CD4-positive, CD25-positive, alpha-beta regulatory T cell (primary cell): ENCODE data around the gene SUSD4. TPM values are rescaled to one million over a fixed set of nuclear protein-coding genes. Genes with fewer than 3 reads are reported as not detected.

Experiments used
- ATAC-seq, 2 donors: fragments of 150-1000 bp; cut with Tn5 transposase; one replicate each; pipeline ENCODE4 v1.10.0; 2021; ENCODE audit warnings: low read depth in 2 of 2, moderate number of reproducible peaks in 2 of 2, moderate library complexity in 1 of 2
- DNase-seq, 3 donors: peaks; one replicate each; pipeline versions ENCODE4 v3.0.0 to v3.0.0-alpha.2; 2012 to 2022; ENCODE audit warnings: mixed read lengths in 1 of 3
- H3K27ac ChIP-seq: one replicate; pipeline ENCODE4 v1.7.0; 2013; ENCODE audit warnings: mild to moderate bottlenecking, low read length; ENCODE audit not compliant: insufficient read depth, poor library complexity, severe bottlenecking
- H3K27me3 ChIP-seq: one replicate; pipeline ENCODE4 v1.7.0; 2013; ENCODE audit warnings: low read length; ENCODE audit not compliant: control insufficient read depth, insufficient read depth
- H3K36me3 ChIP-seq: one replicate; pipeline ENCODE4 v1.7.0; 2013; ENCODE audit warnings: mild to moderate bottlenecking, low read length, moderate library complexity; ENCODE audit not compliant: control insufficient read depth, insufficient read depth
- H3K4me1 ChIP-seq: 2 replicates; pipeline ENCODE4 v1.7.0; 2013; ENCODE audit warnings: mild to moderate bottlenecking, low read length; ENCODE audit not compliant: insufficient read depth, control insufficient read depth, poor library complexity, severe bottlenecking
- H3K4me3 ChIP-seq: one replicate; pipeline ENCODE4 v1.7.0; 2013; ENCODE audit warnings: low read depth, mild to moderate bottlenecking, low read length, moderate library complexity
- H3K9me3 ChIP-seq, 2 experiments: 1 replicate in 1 of 2; 2 replicates in 1 of 2; pipeline ENCODE4 v1.7.0; 2013; ENCODE audit warnings: low read length in 2 of 2, mild to moderate bottlenecking in 1 of 2, moderate library complexity in 1 of 2; ENCODE audit not compliant: control insufficient read depth in 2 of 2
- H3K27ac Mint-ChIP-seq, 3 donors: one replicate each; pipeline ENCODE4 v1.8.0; 2020 to 2022; ENCODE audit warnings: mild to moderate bottlenecking in 3 of 3, mixed read lengths in 3 of 3, moderate library complexity in 2 of 3
- H3K27me3 Mint-ChIP-seq: one replicate; pipeline ENCODE4 v1.8.0; 2022; ENCODE audit warnings: mild to moderate bottlenecking, mixed read lengths
- H3K36me3 Mint-ChIP-seq: one replicate; pipeline ENCODE4 v1.8.0; 2020; ENCODE audit warnings: mixed read lengths
- H3K4me1 Mint-ChIP-seq, 4 donors: one replicate each; pipeline ENCODE4 v1.8.0; 2020 to 2022; ENCODE audit warnings: mixed read lengths in 4 of 4, mild to moderate bottlenecking in 1 of 4
- H3K4me3 Mint-ChIP-seq, 4 donors: one replicate each; pipeline ENCODE4 v1.8.0; 2020 to 2022; ENCODE audit warnings: mild to moderate bottlenecking in 4 of 4, mixed read lengths in 4 of 4, moderate library complexity in 3 of 4
- H3K9me3 Mint-ChIP-seq, 7 donors: one replicate each; pipeline ENCODE4 v1.8.0; 2020 to 2022; ENCODE audit warnings: mixed read lengths in 7 of 7, mild to moderate bottlenecking in 3 of 7, moderate library complexity in 2 of 7
- polyA plus RNA-seq, 4 donors: library from polyadenylated mRNA; unstranded; fragments of 300-500 nt; fragmentation: Illumina TruSeq; gene quantifications; one replicate each; pipeline ENCODE4 v1.2.3, GENCODE V29; 2021
- total RNA-seq: library from RNA; stranded (reverse); gene quantifications from one replicate; pipeline ENCODE4 v1.2.3, GENCODE V29; 2022

SUSD4 gene
- total and polyA plus RNA-seq, 5 donors from 2014 or later, result 2.4 to 6.5 (median 5.0) TPM

GRCh38 chr1:223227031-223227430, 136.9 kb downstream of the SUSD4 start:
- DNase-seq (no peak), ATAC-seq (no peak)
- Mint-ChIP-seq H3K4me1 (peaks cover 10 to 48% (median 20%) of the 10 kb centered on the region in 4 donors), H3K27ac (peak overlapping the region in 2 of 3 donors; percentile 44 to 62), H3K27me3 (peaks cover 8% of the 10 kb centered on the region), H3K9me3 (peaks cover 0 to 2% (median 0%) of the 10 kb centered on the region in 7 donors), H3K36me3 (no peaks in the 10 kb centered on the region), H3K4me3 (no peak overlapping the region)
- Histone ChIP-seq H3K4me1 (peaks cover 36% of the 10 kb centered on the region), H3K27ac (no peak overlapping the region), H3K9me3 (no peaks in the 10 kb centered on the region), H3K4me3 (no peak overlapping the region), H3K27me3 (no peaks in the 10 kb centered on the region), H3K36me3 (no peaks in the 10 kb centered on the region)

- no peak for DNase-seq
- Mint-ChIP-seq H3K9me3 (peaks cover 0 to 2% (median 0%) of the 10 kb centered on the region in 7 donors), H3K4me1 (peaks cover 10 to 42% (median 18%) of the 10 kb centered on the region in 4 donors), H3K4me3 (no peak overlapping the region), H3K27ac (peak overlapping the region in 1 of 3 donors; percentile 20), H3K36me3 (no peaks in the 10 kb centered on the region), H3K27me3 (peaks cover 8% of the 10 kb centered on the region)
- ATAC-seq, result no peak
- H3K9me3 ChIP-seq, result no peaks in the 10 kb centered on the region
- H3K27me3 ChIP-seq, result no peaks in the 10 kb centered on the region
- H3K27ac ChIP-seq, result no peak overlapping the region
- H3K4me1 ChIP-seq, result peaks cover 28% of the 10 kb centered on the region
- H3K4me3 ChIP-seq, result no peak overlapping the region
- H3K36me3 ChIP-seq, result no peaks in the 10 kb centered on the region
These were observed 137.7 kb downstream of the SUSD4 start for GRCh38 chr1:223226271-223226670.

DNA sequence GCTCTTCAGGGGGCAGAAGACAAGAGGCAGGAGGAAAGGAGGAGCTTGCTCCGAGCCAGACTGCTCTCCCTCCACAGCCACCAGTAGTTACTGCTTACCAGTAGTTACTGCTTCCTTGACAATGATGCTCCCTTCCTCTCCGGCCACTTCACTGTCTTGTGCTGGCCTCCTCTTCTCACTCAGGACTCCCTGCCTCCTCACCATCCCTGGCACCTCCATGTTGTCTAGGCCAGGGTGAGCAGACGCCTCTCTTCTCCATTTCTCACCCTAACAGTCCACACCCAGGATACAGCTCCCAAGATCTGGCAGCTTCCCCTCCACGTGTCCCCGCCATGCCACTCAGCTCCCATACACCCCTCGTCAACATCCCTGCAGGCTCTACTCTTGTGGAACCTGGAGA, 138.5 kb downstream of the SUSD4 start:
- no peak overlapping the region for H3K27ac ChIP-seq
- no peak overlapping the region for H3K4me3 ChIP-seq
- no peaks in the 10 kb centered on the region for H3K27me3 ChIP-seq
- DNase-seq (no peak), ATAC-seq (no peak)
- Mint-ChIP-seq H3K4me3 (no peak overlapping the region), H3K36me3 (no peaks in the 10 kb centered on the region), H3K4me1 (peaks cover 6 to 34% (median 14%) of the 10 kb centered on the region in 4 donors), H3K9me3 (peaks cover 0 to 2% (median 0%) of the 10 kb centered on the region in 7 donors), H3K27ac (no peak overlapping the region), H3K27me3 (peaks cover 8% of the 10 kb centered on the region)
- H3K4me1 ChIP-seq, result peaks cover 20% of the 10 kb centered on the region
- H3K36me3 ChIP-seq, result no peaks in the 10 kb centered on the region
- H3K9me3 ChIP-seq, result no peaks in the 10 kb centered on the region

DNA sequence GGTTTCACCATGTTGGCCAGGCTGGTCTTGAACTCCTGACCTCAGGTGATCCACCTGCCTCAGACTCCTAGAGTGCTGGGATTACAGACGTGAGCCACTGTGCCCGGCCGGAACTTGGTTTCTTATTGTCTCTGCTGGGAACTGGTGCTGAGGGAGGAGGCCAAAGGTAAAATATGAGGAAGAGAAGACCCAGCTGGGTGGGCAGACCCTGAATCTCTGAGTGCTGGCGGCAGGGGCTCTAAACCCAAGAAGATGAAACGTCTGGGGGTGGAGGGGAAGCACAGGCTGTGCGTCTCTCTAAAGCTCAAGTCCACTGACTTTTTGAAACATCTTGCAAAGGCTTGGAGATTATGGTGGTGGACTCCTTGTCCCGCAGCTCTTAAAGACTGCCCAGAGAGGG, 138.9 kb downstream of the SUSD4 start:
- no peak overlapping the region for H3K27ac ChIP-seq
- Mint-ChIP-seq H3K36me3 (no peaks in the 10 kb centered on the region), H3K9me3 (peaks cover 0 to 2% (median 0%) of the 10 kb centered on the region in 7 donors), H3K27ac (no peak overlapping the region), H3K4me3 (no peak overlapping the region), H3K4me1 (peaks cover 2 to 30% (median 10%) of the 10 kb centered on the region in 4 donors), H3K27me3 (peaks cover 8% of the 10 kb centered on the region)
- DNase-seq, result no peak
- no peak overlapping the region for H3K4me3 ChIP-seq
- H3K36me3 ChIP-seq, result no peaks in the 10 kb centered on the region
- no peak for ATAC-seq
- H3K4me1 ChIP-seq, result peaks cover 16% of the 10 kb centered on the region
- H3K27me3 ChIP-seq, result no peaks in the 10 kb centered on the region
- no peaks in the 10 kb centered on the region for H3K9me3 ChIP-seq

DNA sequence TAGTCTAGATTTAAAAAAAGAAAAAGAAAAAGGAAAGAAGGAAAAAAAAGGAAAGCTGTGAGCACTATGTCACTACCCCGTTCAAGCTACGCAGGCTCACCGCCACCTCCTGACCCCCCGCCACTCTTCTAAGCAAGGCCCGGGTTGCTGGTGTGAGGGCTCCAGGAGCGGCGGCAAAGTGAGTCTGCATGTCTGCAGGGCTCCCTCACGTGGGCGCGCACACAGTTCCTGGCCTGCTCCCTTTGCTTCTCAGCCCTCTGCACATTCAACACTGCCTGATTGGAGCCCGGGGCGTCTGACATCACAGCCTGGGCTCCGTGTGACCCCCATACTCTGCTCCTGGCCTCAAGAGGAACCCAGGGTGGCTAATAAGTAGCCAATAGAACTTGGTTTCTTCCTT, 139.5 kb downstream of the SUSD4 start:
- peaks cover 0 to 3% (median 0%) of the 10 kb centered on the region in 7 donors for H3K9me3 Mint-ChIP-seq
- DNase-seq, result no peak

DNA sequence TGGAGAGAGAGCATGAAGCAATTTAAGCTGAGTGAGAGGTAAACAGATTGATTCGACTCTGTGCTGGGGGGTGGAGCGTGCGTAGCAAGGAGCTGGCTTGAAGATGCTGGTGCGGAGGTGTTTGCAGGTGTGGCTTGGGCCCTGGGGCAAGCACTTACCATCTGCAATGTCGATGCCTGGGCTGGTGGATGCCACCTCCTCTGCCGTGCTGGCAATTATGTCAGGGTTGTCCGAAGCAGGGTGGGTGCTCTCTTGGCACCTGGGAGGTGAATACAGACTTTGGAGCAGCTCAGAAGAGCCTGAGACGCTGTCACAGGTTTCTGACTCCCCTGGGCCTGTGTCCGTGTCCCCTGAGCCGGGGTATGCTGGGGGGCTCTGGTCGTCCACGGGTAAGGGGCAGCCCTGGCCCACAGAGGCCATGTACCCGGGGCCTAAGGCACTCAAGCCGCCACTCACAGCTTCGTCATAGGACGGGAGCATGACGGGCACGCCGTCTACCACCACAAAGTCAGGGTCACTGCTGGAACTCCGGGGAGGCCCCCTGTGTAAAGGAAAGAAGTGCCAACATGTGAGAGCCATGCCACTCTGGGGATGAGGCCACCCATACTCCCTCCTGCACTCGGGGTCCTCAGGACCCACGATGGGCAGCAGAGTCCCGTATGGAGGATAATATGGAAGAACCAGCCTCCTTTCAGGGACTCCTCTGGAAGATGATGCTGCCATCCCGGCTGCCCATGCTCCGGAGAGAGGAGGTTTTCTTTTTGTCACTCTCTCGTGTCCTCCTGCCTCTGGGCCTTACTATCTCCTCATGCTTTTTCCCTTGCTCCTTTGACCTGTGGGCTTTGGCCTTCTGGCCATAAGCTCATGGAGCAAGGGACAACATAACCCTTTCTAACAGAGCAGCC, 140.6 kb downstream of the SUSD4 start:
- Mint-ChIP-seq H3K27me3 (peaks cover 8% of the 10 kb centered on the region), H3K27ac (no peak overlapping the region), H3K36me3 (no peaks in the 10 kb centered on the region), H3K4me1 (peaks cover 0 to 14% (median 2%) of the 10 kb centered on the region in 4 donors), H3K4me3 (no peak overlapping the region), H3K9me3 (peaks cover 0 to 4% (median 0%) of the 10 kb centered on the region in 7 donors)
- peaks cover 8 to 11% of the 10 kb centered on the region in 2 experiments for H3K9me3 ChIP-seq
- H3K4me3 ChIP-seq, result no peak overlapping the region
- H3K27ac ChIP-seq, result no peak overlapping the region
- no peaks in the 10 kb centered on the region for H3K27me3 ChIP-seq
- no peak for ATAC-seq
- peaks cover under 1% of the 10 kb centered on the region for H3K4me1 ChIP-seq
- no peak for DNase-seq
- H3K36me3 ChIP-seq, result no peaks in the 10 kb centered on the region

More for the DNA sequence above, 139.5 kb downstream of the SUSD4 start:
- no peak for ATAC-seq
- no peak overlapping the region for H3K4me3 ChIP-seq
- H3K4me1 Mint-ChIP-seq, result peaks cover 0 to 24% (median 6%) of the 10 kb centered on the region in 4 donors
- H3K36me3 Mint-ChIP-seq, result no peaks in the 10 kb centered on the region
- no peaks in the 10 kb centered on the region for H3K27me3 ChIP-seq
- no peak overlapping the region for H3K27ac ChIP-seq
- H3K36me3 ChIP-seq, result no peaks in the 10 kb centered on the region
- H3K27me3 Mint-ChIP-seq, result peaks cover 8% of the 10 kb centered on the region
- H3K27ac Mint-ChIP-seq, result peak overlapping the region in 1 of 3 donors; percentile 79
- no peak overlapping the region for H3K4me3 Mint-ChIP-seq
- H3K9me3 ChIP-seq, result peaks cover 0 to 3% of the 10 kb centered on the region in 2 experiments
- H3K4me1 ChIP-seq, result peaks cover 10% of the 10 kb centered on the region

GRCh38 chr1:223222377-223222776, 141.6 kb downstream of the SUSD4 start:
- H3K9me3 ChIP-seq, result peaks cover 8 to 11% of the 10 kb centered on the region in 2 experiments
- DNase-seq, result no peak
- peaks cover 0 to 5% (median 3%) of the 10 kb centered on the region in 7 donors for H3K9me3 Mint-ChIP-seq
- H3K36me3 ChIP-seq, result no peaks in the 10 kb centered on the region
- no peaks in the 10 kb centered on the region for H3K4me1 ChIP-seq
- no peak overlapping the region for H3K4me3 ChIP-seq
- peaks cover 5% of the 10 kb centered on the region for H3K36me3 Mint-ChIP-seq
- H3K27me3 Mint-ChIP-seq, result peaks cover 8% of the 10 kb centered on the region
- ATAC-seq, result no peak
- H3K4me1 Mint-ChIP-seq, result peaks cover 0 to 9% (median 2%) of the 10 kb centered on the region in 4 donors
- H3K27me3 ChIP-seq, result no peaks in the 10 kb centered on the region
- H3K4me3 Mint-ChIP-seq, result no peak overlapping the region
- H3K27ac ChIP-seq, result no peak overlapping the region
- no peak overlapping the region for H3K27ac Mint-ChIP-seq
